HFF-Myc (cell line): ENCODE results near the gene CFAP74.

Experiments used
- DNase-seq: peaks from one replicate; pipeline ENCODE4 v3.0.0-alpha.2; 2011; ENCODE audit warnings: low read depth; ENCODE audit errors: extremely low read depth
- H3K4me3 ChIP-seq: replicated peaks from 2 replicates; pipeline ENCODE4 v1.5.1; 2011; ENCODE audit warnings: low read depth, mild to moderate bottlenecking, control low read depth, low read length
- CTCF ChIP-seq: IDR thresholded peaks from 2 replicates; pipeline ENCODE4 v1.5.1; 2012; ENCODE audit warnings: mild to moderate bottlenecking, low read depth, low read length, control low read depth; ENCODE audit errors: missing control alignments

CFAP74 gene

GRCh38 chr1:1996207-1996651, 7.4 kb downstream of the CFAP74 start:
- TF ChIP-seq CTCF = no peak
- H3K4me3 ChIP-seq = no peak overlapping the region
- DNase-seq = peak; percentile 10

- DNase-seq = no peak
- no peak for TF ChIP-seq CTCF
- no peak overlapping the region for H3K4me3 ChIP-seq
These were observed 9.1 kb downstream of the CFAP74 start for GRCh38 chr1:1994536-1994935.

- DNase-seq = no peak
- TF ChIP-seq CTCF = no peak
- no peak overlapping the region for H3K4me3 ChIP-seq
These were observed 13.4 kb downstream of the CFAP74 start for GRCh38 chr1:1990222-1990621.

GRCh38 chr1:1989789-1990188, 13.8 kb downstream of the CFAP74 start:
- no peak for DNase-seq
- no peak for TF ChIP-seq CTCF
- H3K4me3 ChIP-seq = no peak overlapping the region

GRCh38 chr1:1989102-1989542, 14.5 kb downstream of the CFAP74 start:
- no peak for DNase-seq
- no peak overlapping the region for H3K4me3 ChIP-seq

GRCh38 chr1:1988061-1988945, 15.3 kb downstream of the CFAP74 start:
- TF ChIP-seq CTCF = no peak
- H3K4me3 ChIP-seq = no peak overlapping the region
- no peak for DNase-seq

More at GRCh38 chr1:1989102-1989542, 14.5 kb downstream of the CFAP74 start:
- no peak for TF ChIP-seq CTCF
